SK-N-MC (cell line): ENCODE measurements around the gene ASB2.

Source experiments
- EZH2 ChIP-seq: fragments of 200-600 bp; sonication (generic); IDR thresholded peaks from one replicate; pipeline ENCODE4 v1.6.1; 2017; ENCODE audit warnings: antibody characterized with exemption
- POLR2AphosphoS5 ChIP-seq: IDR thresholded peaks from 2 replicates; pipeline ENCODE4 v1.6.1; 2012; ENCODE audit warnings: mild to moderate bottlenecking, low read depth, low read length, borderline replicate concordance

DNA sequence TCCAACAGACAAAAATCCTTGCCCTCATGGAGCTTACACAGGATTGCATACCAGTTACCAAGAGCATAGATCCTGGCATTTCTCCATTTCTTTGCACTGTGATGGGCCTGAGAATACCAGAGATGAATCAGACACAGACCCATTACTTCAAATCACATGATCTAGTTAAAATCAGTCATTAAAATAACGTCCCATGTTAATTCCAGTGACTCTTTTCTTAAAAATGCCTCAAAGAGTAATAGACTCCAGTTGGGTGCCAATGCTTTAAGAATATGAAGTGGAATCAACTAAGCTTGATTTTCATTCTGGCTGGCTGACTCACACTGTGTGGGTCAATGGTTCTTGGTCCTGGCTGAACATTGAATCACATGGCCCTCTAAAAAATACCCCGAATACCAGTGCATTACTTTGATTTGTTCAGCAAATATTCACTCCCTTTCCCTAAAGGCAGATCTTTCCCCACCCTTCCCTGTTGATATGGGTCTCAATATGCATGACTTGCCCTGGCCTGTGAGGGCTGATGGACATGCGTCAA, 11.0 kb downstream of the ASB2 start:
- TF ChIP-seq EZH2 (no peak), POLR2AphosphoS5 (no peak)
